Activated CD8-positive, alpha-beta memory T cell treated with anti-CD3 and anti-CD28 coated beads for 24 hours (primary cell): ENCODE results near the gene SLC6A20.

Source experiments
- DNase-seq: peaks from one replicate; pipeline ENCODE4 v3.0.0-alpha.2; 2020

Gene SLC6A20

GRCh38 chr3:45800611-45801010, 4.3 kb upstream of the SLC6A20 start:
- no peak for DNase-seq

- no peak for DNase-seq
Measured at GRCh38 chr3:45799586-45799985, 3.2 kb upstream of the SLC6A20 start.

GRCh38 chr3:45798034-45798433, 1.7 kb upstream of the SLC6A20 start:
- no peak for DNase-seq

GRCh38 chr3:45796902-45797637, 734 bp upstream of the SLC6A20 start:
- no peak for DNase-seq

GRCh38 chr3:45795509-45795881, 841 bp downstream of the SLC6A20 start:
- DNase-seq, result no peak

GRCh38 chr3:45794660-45795059, 1.7 kb downstream of the SLC6A20 start:
- no peak for DNase-seq

GRCh38 chr3:45794177-45794560, 2.2 kb downstream of the SLC6A20 start:
- no peak for DNase-seq

- no peak for DNase-seq
Measured at GRCh38 chr3:45793482-45794176, 2.7 kb downstream of the SLC6A20 start.

GRCh38 chr3:45792516-45793172, 3.7 kb downstream of the SLC6A20 start:
- DNase-seq, result no peak

- no peak for DNase-seq
Measured at GRCh38 chr3:45792036-45792435, 4.3 kb downstream of the SLC6A20 start.

GRCh38 chr3:45790596-45790995, 5.7 kb downstream of the SLC6A20 start:
- DNase-seq, result no peak

GRCh38 chr3:45789235-45789812, 7.0 kb downstream of the SLC6A20 start:
- DNase-seq, result no peak

GRCh38 chr3:45787551-45787950, 8.8 kb downstream of the SLC6A20 start:
- peak; percentile 33 for DNase-seq

- peak; percentile 28 for DNase-seq
Measured at GRCh38 chr3:45786801-45787495, 9.4 kb downstream of the SLC6A20 start.

GRCh38 chr3:45785605-45786150, 10.7 kb downstream of the SLC6A20 start:
- peak; percentile 47 for DNase-seq

GRCh38 chr3:45783667-45784066, 12.7 kb downstream of the SLC6A20 start:
- peak; percentile 33 for DNase-seq

- no peak for DNase-seq
Measured at GRCh38 chr3:45782381-45782780, 14.0 kb downstream of the SLC6A20 start.

GRCh38 chr3:45781841-45782240, 14.5 kb downstream of the SLC6A20 start:
- peak; percentile 52 for DNase-seq

GRCh38 chr3:45781271-45781670, 15.1 kb downstream of the SLC6A20 start:
- peak; percentile 46 for DNase-seq

- peak; percentile 53 for DNase-seq
Measured at GRCh38 chr3:45779746-45780735, 16.3 kb downstream of the SLC6A20 start.

- DNase-seq, result peak; percentile 42
Measured at GRCh38 chr3:45778761-45779201, 17.6 kb downstream of the SLC6A20 start.
